H1 (cell line): ENCODE results near the gene CHMP4B. TPM values are rescaled to one million over a fixed set of nuclear protein-coding genes. Genes with fewer than 3 reads are reported as not detected.

Experiments used
- MAFK ChIP-seq: IDR thresholded peaks from 2 replicates; pipeline ENCODE4 v1.6.1; 2012; ENCODE audit warnings: low read depth, mild to moderate bottlenecking, improper control_type of control experiment, low read length
- TEAD4 ChIP-seq: IDR thresholded peaks from 2 replicates; pipeline ENCODE4 v1.6.1; 2012; ENCODE audit warnings: low read depth, low read length, inconsistent platforms, mixed read lengths
- polyA plus RNA-seq, 7 experiments: library from polyadenylated mRNA; depleted of rRNA in 3 of 7; stranded (reverse) in 5 of 7; unstranded in 2 of 7; fragments of >200 nt in 5 of 7; fragments of 200-250 nt in 2 of 7; gene quantifications; 1 replicate in 5 of 7; 2 replicates in 1 of 7; 4 replicates in 1 of 7; pipeline versions ENCODE4 v1.2.1 to v1.2.3, GENCODE V29; 2011 to 2013; ENCODE audit warnings: missing spikeins in 2 of 7, mixed read lengths in 2 of 7
- total RNA-seq: library from RNA; stranded (reverse); fragmentation: NEBNext Ultra II Directional; extraction: Animal tissue kit (Norgen Biotek cat#: 25700); gene quantifications from 2 replicates; pipeline ENCODE4 v1.2.1, GENCODE V29; 2021

The CHMP4B gene
- total and polyA plus RNA-seq, 2 of the 8 experiments (the other 6 are each of a cell fraction or from before 2014, with no cell fraction given) = 38.6 to 66.3 TPM

DNA sequence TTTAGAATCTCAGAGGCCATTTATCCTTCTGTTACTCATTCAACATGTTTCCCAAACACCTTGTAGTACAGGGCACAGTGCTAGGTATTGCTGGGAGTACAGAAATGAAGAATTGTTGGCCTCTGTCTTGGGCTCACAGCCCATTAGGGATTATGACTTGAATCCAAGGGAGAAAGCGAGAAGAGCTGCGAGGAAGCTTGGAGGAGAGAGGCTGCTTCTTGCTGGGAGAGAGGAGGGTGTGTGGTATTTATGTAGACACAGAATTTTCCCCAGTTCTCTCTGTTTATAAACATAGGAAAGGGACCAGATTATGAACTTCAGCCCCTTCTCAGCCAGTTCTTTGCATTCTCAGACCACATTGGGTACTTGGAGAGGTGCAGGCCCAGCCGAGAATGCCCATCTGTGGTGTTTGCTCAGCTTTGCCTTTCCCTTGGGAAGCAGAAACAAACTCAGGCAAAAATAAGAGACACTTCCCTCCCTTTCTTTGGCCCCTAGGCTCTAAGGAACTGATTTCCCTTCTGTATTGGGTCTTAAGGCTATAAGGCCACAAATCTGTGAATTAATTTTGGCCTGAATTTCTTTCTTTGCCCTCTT lies 17.9 kb downstream of the CHMP4B start (continued):
- TF ChIP-seq MAFK (no peak), TEAD4 (no peak)
